ENCODE data around the gene DGKZ.
A peak's percentile ranks its signal among the peaks of the same experiment; 100 is the strongest.
"Not testable (repeated sequence)": the region's sequence is repeated elsewhere in the genome, so short reads cannot be mapped to it uniquely, and the experiment has no call there.

The DGKZ gene

DNA sequence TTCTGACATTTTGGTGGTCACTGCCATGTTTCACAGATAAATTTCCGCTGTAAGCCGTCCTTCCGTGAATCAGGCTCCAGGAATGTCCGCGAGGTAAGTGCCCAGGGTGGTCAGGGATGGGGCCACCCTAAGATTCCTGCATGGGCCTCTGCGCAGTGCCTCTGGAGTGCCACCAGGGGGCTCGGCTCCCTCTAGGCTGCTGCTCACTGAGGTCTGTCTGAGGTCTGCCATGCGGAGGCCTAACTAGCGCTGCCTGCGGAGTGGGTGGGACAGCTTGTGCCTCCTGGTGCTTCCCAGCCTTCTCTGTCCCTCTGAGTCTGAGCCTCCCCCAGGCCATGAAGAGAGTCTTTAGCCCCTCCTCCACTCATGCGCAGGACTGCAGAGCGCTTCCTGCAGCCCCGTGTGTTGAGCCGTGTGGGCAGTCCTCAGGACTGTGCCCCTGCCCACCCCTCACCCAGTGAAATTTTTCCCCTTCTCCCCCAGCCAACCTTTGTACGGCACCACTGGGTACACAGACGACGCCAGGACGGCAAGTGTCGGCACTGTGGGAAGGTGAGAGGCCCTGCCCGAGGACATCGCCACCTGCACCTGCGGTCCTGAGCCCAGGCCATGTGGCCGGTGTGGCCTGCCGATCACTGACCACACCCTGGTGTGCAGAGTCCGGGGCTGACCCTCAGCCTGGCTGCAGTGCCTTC lies 22.3 kb downstream of the DGKZ start:
- peak; percentile 81 for DNase-seq (ENCODE audit: low spot score)
- TF ChIP-seq, protein P1, sequence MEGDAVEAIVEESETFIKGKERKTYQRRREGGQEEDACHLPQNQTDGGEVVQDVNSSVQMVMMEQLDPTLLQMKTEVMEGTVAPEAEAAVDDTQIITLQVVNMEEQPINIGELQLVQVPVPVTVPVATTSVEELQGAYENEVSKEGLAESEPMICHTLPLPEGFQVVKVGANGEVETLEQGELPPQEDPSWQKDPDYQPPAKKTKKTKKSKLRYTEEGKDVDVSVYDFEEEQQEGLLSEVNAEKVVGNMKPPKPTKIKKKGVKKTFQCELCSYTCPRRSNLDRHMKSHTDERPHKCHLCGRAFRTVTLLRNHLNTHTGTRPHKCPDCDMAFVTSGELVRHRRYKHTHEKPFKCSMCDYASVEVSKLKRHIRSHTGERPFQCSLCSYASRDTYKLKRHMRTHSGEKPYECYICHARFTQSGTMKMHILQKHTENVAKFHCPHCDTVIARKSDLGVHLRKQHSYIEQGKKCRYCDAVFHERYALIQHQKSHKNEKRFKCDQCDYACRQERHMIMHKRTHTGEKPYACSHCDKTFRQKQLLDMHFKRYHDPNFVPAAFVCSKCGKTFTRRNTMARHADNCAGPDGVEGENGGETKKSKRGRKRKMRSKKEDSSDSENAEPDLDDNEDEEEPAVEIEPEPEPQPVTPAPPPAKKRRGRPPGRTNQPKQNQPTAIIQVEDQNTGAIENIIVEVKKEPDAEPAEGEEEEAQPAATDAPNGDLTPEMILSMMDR (IDR thresholded peaks at IDR 0.05; ENCODE audit: extremely low read depth, missing control alignments) = peak; percentile 81

DNA sequence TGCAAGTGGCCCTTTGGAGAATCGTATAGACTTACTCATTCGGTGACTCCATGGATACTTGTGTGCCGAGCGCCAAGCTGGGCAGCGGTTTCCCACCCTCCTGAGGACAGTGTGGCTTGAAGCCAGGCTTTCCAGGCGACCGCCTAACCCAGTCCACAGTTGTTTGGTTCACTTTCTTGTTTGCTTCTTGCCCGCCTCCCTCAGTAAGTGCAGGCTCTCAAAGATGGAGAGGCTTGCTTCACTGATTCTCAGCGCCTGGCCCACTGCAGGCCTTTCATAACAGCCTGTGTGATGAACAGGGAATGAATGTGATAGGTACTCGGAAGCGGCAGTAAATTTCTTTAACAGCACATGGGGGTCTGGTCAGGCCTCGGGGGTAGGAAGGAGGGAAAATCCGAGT lies 23.0 kb downstream of the DGKZ start:
- TF ChIP-seq, protein P1 (IDR thresholded peaks at IDR 0.05; ENCODE audit: extremely low read depth, missing control alignments) = no peak

DNA sequence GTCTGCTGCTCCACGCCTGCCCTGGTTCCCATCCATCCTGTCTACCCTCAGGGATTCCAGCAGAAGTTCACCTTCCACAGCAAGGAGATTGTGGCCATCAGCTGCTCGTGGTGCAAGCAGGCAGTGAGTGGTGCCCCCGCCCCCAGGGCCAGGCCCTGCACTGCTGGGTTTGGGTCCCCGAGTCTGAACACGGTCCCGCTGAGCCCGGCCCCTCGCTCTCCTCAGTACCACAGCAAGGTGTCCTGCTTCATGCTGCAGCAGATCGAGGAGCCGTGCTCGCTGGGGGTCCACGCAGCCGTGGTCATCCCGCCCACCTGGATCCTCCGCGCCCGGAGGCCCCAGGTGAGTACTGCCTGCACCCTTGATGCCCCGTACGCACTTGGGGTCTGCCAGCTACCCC lies 24.0 kb downstream of the DGKZ start:
- DNase-seq (ENCODE audit: low spot score) = not testable (repeated sequence)

More for the DNA sequence above, 23.0 kb downstream of the DGKZ start:
- DNase-seq (ENCODE audit: low spot score) = no peak

DNA sequence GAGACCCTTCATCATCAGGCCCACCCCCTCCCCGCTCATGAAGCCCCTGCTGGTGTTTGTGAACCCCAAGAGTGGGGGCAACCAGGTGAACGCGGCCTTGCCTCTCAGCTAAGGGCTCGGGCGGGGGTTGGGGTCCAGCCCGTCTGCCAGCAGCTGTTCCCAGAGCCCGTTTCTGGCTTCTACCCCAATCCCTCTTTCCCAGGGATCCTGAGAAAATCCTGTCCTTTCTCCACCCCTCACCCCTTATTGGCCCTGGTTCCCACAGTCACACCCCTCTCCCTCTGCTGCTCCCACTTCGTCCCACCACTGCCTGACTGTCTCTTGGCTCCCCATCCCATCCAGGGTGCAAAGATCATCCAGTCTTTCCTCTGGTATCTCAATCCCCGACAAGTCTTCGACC lies 24.8 kb downstream of the DGKZ start:
- DNase-seq (ENCODE audit: low spot score) = no peak
- TF ChIP-seq, protein P1 (IDR thresholded peaks at IDR 0.05; ENCODE audit: extremely low read depth, missing control alignments) = no peak

GRCh38 chr11:46372501-46372900 lies 25.2 kb downstream of the DGKZ start:
- DNase-seq (ENCODE audit: low spot score) = not testable (repeated sequence)

GRCh38 chr11:46373787-46374740 lies 26.8 kb downstream of the DGKZ start:
- no peak for DNase-seq (ENCODE audit: low spot score)
- TF ChIP-seq, protein P1 (IDR thresholded peaks at IDR 0.05; ENCODE audit: extremely low read depth, missing control alignments) = no peak

GRCh38 chr11:46374815-46375214 lies 27.6 kb downstream of the DGKZ start:
- DNase-seq (ENCODE audit: low spot score) = no peak
- TF ChIP-seq, protein P1 (IDR thresholded peaks at IDR 0.05; ENCODE audit: extremely low read depth, missing control alignments) = no peak

DNA sequence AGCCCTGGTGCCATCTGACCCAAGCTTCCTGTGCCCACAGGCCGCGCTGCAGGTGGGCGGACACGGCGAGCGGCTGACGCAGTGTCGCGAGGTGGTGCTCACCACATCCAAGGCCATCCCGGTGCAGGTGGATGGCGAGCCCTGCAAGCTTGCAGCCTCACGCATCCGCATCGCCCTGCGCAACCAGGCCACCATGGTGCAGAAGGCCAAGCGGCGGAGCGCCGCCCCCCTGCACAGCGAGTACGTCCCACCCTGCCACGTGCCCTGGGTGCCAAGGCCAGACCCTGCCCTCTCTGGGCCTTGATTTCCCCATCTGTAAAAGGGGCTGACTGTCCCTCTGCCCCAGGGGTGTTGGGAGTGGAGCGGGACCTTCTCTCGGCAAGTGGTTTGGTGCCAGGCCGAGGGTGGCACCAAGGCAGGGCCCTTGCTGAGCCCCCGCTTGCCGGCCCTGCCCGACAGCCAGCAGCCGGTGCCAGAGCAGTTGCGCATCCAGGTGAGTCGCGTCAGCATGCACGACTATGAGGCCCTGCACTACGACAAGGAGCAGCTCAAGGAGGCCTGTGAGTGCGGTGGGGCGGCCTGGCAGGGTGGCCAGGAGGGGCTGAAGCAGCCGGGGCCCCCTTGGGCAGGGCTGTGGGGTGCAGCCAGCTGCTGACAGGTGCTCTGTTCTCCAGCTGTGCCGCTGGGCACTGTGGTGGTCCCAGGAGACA lies 28.3 kb downstream of the DGKZ start:
- TF ChIP-seq, protein P1 (IDR thresholded peaks at IDR 0.05; ENCODE audit: extremely low read depth, missing control alignments) = no peak
- DNase-seq (ENCODE audit: low spot score) = no peak

Measured in GM20000 (cell line).